Left renal cortex interstitium (tissue), 4 donors: ENCODE measurements around the gene SERP2. TPM values are rescaled to one million over a fixed set of nuclear protein-coding genes. Genes with fewer than 3 reads are reported as not detected.

Experiments used
- DNase-seq, 4 donors: peaks; one replicate each; pipeline ENCODE4 v3.0.0-alpha.2; 2013; ENCODE audit warnings: low read depth in 4 of 4, low spot score in 2 of 4, missing footprints in 1 of 4
- polyA plus RNA-seq, 4 donors: library from polyadenylated mRNA; unstranded; fragments of 120-200 nt; gene quantifications; one replicate each; pipeline ENCODE4 v1.2.1, GENCODE V29; 2013; ENCODE audit not compliant: insufficient read length in 4 of 4

Gene SERP2
- polyA plus RNA-seq, 4 donors: 9.6 to 13.3 (median 11.6) TPM

DNA sequence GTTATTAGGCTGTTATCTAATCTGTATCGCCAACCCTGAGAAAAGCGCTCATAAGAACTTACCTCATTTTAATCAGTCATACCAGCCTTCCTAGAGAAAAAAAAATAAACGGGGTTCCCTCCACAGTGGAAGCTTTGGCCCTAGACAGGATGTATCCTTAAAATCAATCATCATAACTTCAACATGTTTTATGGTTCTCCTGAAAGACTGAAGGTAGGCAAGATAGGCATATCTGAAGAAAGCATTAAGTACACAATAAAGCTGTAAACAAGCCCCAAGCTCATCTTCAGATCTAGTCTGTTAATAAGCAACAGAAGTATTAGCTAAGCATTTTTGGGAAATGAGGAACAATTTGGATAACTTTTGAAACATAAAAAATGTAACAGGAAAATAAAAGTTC lies 18.7 kb upstream of the SERP2 start:
- no peak for DNase-seq

GRCh38 chr13:44355621-44356020 lies 18.0 kb upstream of the SERP2 start:
- DNase-seq: no peak

DNA sequence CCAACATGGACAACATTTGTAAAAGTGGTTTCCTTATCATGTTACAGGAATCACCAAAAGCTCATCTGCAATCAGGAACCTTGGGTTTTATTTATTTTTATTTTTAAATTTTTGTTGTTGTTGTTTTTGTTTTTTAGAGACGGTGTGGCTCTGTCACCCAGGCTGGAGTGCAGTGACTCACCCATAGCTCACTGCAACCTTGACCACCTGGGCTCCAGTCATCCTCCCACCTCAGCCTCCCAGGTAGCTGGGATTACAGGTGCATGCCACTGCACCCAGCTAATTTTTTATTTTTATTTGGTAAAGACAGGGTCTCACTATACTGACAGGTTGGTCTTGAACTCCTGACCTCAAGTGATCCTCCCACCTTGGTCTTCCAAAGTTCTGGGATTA lies 13.6 kb upstream of the SERP2 start:
- no peak for DNase-seq

DNA sequence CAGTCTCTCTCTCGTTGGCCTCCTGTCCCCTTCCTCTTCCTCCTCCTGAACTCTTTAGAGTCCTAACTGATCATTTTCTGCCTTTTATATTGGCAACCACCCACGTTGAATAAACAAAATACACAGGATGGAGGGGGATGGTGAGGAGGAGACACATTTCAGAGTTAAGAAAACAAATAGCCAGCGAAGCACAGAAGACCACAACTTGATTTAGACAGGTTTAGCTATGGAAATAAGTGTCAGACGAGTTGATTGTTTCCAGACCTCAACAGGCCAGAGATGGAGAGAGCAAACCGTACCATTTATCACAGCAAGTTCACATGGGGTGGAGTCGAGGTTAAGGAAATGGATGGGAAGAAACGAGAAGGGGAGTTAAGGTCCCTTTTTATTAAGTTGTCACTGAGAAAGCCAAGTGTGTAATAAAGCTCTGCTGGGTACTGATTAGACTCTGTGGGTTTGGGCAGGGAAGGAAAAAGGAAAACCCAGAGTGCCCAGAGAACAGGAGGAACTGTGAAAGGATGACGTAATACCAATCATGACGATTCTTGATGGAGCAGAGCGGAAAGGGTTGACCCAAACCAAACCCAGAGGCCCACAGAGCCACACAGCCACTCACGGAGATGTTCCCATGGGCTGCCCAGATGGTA lies 11.1 kb upstream of the SERP2 start:
- no peak for DNase-seq

DNA sequence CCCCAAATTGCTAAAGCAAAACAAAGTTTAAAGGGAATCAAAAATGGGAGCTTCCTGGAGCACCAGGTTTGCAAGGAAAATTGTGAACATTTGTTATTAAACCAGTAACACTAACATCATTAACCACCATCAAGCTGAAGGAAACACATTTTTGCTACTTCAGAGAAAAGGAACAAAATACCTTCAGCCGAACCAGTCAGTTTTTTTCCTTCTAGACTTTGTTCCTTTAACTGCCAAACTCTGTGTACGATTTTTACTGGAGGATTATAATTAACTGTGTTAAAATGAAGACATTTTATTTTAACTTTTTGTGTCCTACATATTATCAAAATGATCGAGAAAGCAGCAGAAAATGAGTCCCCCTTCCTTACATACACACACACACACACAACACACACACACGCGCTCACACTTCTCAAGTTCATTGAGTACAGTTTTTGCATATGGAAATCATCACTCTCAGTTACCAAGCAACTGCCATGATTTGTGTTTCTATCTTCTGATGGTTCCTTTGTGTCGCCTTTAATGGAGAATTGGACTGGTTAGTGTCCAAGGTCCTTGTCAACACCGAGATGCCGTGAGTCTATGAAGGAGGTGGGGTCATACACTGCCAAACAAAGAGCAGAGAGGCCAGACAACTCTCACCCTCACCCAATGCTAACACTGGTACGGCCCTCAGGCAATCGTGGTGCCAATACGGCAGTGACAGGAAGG lies 9.8 kb upstream of the SERP2 start:
- no peak for DNase-seq

DNA sequence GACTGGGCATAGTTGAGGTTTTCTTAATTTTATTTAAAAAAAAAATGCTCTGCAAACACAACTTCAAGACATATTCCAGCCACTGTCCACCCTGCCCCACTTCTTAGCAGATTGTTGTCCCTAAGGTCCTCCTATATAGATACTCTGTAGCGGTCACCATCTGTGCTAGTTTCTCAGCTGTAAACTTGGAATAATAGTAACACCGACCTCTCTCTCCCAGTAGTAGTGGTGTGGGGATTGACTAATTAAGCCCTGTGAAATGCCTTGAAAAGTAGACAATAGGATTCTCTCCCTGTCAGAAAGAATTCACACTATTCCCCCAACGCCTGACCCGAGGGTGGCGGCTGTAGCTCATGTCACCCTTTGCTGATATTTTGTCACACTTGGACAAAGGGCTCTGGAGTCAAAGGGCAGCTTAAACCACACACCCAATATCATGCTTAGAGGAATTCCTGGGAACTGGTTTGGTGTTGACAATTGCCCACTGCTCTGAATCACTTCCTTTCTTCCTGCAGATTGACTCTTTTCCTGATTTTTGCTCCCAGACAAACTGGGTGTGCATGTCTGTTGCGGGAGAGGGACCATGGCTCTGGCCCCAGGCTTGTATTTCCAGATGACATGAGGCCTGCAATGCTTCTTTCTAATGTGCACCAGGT lies 9.2 kb upstream of the SERP2 start:
- no peak for DNase-seq

DNA sequence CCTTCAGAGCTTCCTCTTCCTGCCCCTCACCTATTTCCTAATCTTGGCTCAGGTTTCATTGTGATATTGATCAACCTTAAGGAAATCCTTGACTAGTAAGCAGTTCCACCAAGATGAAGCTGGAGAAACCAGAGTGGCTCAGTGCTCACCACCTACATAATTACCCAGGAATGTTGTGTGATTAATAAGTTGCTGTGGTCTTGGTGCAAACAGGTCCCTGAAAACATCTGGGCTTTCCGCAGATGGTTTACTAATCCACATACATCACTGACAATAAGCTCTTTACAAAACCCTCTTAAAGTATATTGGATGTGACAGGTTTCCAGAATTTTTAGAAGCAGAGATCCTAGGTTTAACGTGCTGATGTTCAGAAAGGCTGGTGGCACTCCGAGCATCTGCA lies 8.6 kb upstream of the SERP2 start:
- DNase-seq: no peak

- no peak for DNase-seq
Measured at GRCh38 chr13:44365899-44366298, 7.7 kb upstream of the SERP2 start.

DNA sequence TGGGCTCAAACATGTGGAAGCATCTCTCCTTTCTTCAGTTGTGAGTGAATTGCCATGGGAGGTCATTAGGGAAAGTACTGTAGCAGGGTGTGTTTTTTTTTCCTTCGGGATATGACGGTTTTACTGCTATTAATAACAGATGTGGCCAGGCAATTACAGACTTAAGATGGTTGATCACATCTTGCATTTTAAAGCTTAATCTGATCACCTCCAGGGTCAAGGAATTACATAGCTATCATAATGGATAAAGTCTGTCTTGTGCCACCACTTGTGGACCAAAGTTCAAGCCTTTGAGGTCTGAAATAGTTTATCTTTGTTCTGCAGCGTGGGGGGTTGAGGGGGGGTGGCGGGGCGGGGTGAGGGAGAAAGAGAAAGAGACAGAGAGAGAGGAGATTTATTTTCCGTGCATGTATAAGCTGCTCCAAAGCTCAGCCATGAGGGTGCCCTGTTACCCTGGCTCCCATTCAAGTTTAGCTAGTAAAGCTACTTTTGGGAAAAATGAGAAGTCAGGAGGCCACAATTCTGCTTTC lies 5.5 kb upstream of the SERP2 start:
- DNase-seq: no peak

DNA sequence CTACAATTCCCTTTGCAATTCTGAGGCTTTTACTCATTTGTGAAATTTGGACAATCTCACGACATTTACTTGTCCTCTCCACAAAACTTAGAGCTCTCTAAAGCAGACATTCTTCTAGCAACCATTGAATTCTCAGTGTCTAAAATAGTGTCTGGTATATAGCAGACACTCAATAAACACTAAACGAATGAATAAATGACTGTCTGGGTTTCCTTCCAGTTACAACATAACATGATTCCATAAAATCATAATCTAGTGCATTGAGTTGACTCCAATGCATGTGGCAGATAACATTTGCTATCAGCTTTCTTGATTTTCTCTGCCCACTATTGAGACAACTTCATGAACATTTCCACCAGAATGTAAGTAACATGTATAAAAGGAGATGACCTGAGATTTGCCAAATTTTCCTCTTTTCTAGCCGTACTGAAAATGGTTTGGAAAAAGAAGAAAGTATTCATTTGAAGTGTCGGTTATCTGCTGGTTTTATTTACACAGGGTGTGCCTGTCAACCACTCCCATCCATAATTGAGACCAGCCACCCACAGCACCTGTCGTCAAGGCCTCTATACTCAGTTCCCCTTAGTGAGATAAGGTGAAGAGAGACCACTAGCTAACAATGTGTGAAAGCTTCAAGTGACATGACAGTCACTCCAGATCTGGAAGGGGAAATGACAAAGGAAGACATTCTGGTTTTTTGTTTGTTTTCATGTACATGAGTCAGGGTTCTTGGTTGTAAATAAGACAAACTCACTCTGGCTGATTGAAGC lies 4.8 kb upstream of the SERP2 start:
- DNase-seq: no peak

- DNase-seq: no peak
Measured at GRCh38 chr13:44371421-44371820, 2.2 kb upstream of the SERP2 start.

- no peak for DNase-seq
Measured at GRCh38 chr13:44373247-44373600, 400 bp upstream of the SERP2 start.

GRCh38 chr13:44374348-44374712 lies 706 bp downstream of the SERP2 start:
- no peak for DNase-seq

- DNase-seq: no peak
Measured at GRCh38 chr13:44378277-44378676, 4.7 kb downstream of the SERP2 start.

DNA sequence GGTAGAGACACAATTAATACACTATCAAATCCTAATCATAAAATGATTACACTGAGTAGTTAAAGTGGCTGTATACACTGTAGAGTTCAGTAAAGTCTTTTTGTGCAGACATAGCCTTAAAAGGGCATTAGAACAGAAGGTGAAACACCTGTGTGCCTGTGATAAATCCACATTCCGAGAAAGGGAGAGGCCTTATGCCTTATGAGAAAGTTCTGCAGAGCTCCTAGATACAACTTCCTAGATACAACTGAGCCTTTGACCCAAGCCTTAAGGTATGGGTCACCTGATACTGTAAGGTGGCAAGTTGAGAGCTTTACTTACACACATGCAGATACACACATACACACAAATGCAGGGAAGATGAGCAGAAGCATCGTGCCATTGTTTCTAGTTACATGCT lies 6.3 kb downstream of the SERP2 start:
- no peak for DNase-seq

DNA sequence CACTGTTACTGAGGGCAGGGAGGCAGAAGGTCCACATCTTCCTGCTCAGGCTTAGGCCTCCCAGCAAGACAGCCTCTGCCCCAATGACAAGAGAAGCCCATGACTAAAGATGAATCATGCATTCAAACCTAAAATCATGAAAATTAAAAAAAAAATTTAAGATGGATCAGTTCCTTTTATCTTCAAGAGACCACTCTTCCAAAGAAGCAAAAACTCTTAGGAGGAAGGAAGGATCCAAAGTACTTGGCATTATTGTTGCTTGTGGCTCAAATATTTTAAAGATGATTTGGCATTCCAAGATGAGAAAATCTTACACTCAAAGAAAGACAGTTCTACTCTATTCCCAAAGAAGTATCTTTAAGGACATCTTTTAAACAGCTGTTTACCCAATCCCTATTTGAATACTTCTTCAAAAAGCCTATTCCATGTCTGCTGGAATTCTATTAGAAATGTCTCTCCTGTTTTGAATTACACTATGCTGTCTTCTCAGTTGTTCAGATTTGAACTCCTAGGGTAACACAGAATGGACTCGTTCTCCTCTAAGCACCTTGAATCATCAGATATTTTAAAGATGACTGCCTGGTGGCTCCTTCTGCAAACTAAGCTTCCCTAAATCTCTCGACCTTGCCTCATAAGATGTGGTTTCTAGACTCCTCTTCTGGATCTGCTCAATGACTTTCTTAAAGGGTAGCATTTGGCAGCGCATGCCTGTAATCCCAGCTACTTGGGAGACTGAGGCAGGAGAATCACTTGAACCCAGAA lies 7.0 kb downstream of the SERP2 start:
- DNase-seq: no peak

DNA sequence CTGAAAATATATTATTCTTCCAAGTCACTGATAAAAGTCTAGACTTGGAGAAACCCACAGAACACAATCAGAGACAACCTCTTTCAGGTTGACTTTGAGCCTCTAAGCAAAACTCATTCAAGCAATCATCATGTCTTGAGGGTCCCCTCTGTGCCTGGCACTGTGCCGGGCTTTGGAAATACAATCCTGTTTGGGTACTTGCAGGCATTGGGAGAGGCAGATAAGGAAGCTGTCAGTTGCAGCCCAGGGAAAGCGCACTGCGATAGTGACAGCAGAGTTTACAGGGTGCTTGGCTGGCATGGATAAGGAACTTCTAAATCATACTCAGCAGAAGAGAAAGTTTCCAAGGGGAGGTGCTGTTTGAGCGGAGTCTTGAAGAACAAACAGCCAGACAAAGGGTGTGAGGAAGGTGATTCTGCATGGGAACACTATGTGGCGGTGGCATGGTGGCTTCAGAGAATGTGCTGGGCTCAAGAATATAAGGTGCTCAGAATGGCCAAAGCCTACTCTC lies 9.1 kb downstream of the SERP2 start:
- no peak for DNase-seq

DNA sequence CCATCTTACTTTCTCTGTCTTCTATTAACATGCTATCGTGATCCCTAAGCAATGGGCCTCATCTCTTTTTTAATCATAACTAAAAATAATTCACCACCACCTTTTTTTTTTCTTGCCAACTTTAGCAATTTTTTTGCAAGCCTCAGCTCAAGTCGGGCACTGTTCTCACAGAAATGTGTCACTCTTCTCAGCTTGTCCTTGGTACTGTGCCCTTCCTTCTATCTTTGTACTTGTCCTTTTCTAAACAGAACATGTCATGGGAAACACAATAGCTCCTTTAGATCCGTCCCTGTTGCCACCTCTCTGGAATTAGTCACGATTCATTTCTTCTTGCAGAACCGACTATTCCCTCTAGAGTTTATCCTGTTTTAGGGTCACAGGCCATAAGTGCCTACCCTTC lies 10.3 kb downstream of the SERP2 start:
- DNase-seq: no peak

- no peak for DNase-seq
Measured at GRCh38 chr13:44384778-44385177, 11.2 kb downstream of the SERP2 start.

GRCh38 chr13:44385401-44385800 lies 11.8 kb downstream of the SERP2 start:
- no peak for DNase-seq
